ACC112 (cell line): ENCODE data around the gene CACNG3.

Experiments used
- H2AFZ ChIP-seq: fragments of 200-600 bp; sonication (generic); one replicate; pipeline ENCODE4 v1.6.0; 2017; ENCODE audit warnings: antibody characterized with exemption, low read length; ENCODE audit not compliant: unreplicated experiment
- H3K27ac ChIP-seq: fragments of 200-600 bp; sonication (generic); 2 replicates; pipeline ENCODE4 v1.5.1; 2014; ENCODE audit warnings: low read depth, mild to moderate bottlenecking, antibody characterized with exemption, low read length, moderate library complexity
- H3K27me3 ChIP-seq: fragments of 200-600 bp; sonication (generic); 2 replicates; pipeline ENCODE4 v1.6.1; 2014; ENCODE audit warnings: mild to moderate bottlenecking, antibody characterized with exemption, low read length, moderate library complexity, mixed read lengths; ENCODE audit not compliant: insufficient read depth
- H3K36me3 ChIP-seq: fragments of 200-600 bp; sonication (generic); 2 replicates; pipeline ENCODE4 v1.6.1; 2016; ENCODE audit warnings: mild to moderate bottlenecking, antibody characterized with exemption, low read length, moderate library complexity, mixed read lengths; ENCODE audit not compliant: insufficient read depth
- H3K4me1 ChIP-seq: fragments of 200-600 bp; sonication (generic); one replicate; pipeline ENCODE4 v1.6.1; 2016; ENCODE audit warnings: low read length, mixed read lengths; ENCODE audit not compliant: insufficient read depth, unreplicated experiment, control insufficient read depth
- H3K4me3 ChIP-seq: fragments of 200-600 bp; sonication (generic); 2 replicates; pipeline ENCODE4 v1.5.1; 2014; ENCODE audit warnings: mild to moderate bottlenecking, low read depth, low read length
- H3K79me2 ChIP-seq: fragments of 200-600 bp; sonication (generic); one replicate; pipeline ENCODE4 v1.6.0; 2016; ENCODE audit warnings: low read length; ENCODE audit not compliant: control insufficient read depth, unreplicated experiment, insufficient read depth

The CACNG3 gene

DNA sequence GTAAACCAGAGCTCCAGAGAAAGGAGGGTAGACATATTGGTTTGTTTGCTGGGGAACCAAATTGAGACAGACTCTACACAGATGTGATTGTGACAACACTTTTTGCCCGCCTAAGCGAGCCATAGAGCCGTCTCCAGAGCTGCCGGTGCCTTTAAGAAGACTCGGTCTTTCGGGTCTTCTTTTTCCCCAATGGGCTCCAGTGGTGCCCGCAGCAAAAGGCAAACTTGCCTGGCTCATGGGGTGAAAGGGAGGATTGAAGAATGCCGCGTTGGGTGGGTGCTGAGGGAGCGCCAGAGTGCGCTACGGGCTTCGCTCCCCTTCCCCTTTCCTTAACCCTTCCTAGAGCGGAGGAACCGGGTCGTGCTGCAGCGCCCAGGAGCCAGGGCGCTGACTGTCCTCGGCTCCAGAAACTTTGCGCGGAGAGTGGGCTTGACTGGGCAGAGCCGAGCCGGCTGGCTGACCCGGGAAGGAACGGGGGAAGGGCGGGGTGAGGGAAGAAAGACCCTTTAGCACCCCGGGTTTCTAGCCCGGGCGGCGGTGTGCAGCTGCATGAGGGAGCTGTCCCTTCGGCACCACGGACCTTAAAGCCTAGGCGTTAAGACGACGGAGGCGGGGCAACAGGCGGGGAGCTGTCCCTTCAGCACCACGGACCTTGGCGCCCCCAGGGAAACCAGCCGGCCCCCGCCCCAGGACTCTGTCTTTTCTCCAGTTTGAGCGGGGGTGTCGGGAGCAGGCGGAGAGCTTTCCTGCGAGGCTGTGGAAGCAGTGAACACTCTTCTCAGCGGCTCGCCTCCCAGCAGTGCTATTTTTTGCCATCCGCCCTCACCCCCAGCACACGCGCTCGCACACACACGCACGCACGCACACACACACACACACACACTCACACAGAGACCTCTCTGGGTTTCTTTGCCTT is at the start of gene CACNG3:
CACNG3 (plus strand) TSS at position 880 of the 916 bp plus-strand sequence. CDS start 420 bp downstream, outside the sequence.
- H3K4me1 ChIP-seq = no peaks in the 10 kb centered on the region
- no peaks in the 10 kb centered on the region for H3K36me3 ChIP-seq
- peaks cover 17% of the 10 kb centered on the region for H3K27me3 ChIP-seq
- H2AFZ ChIP-seq = no peak within 1 kb of the TSS
- no peak within 1 kb of the TSS for H3K4me3 ChIP-seq
- no peaks in the 10 kb centered on the region for H3K79me2 ChIP-seq
- H3K27ac ChIP-seq = no peak within 1 kb of the TSS

GRCh38 chr16:24206926-24207325 is 49.2 kb upstream of the CACNG3 start:
- Histone ChIP-seq H2AFZ (no peak overlapping the region), H3K36me3 (no peaks in the 10 kb centered on the region), H3K27me3 (no peaks in the 10 kb centered on the region), H3K4me3 (no peak overlapping the region), H3K79me2 (no peaks in the 10 kb centered on the region), H3K27ac (no peak overlapping the region), H3K4me1 (no peaks in the 10 kb centered on the region)

- H2AFZ ChIP-seq = no peak overlapping the region
- no peak overlapping the region for H3K27ac ChIP-seq
- no peaks in the 10 kb centered on the region for H3K79me2 ChIP-seq
- no peaks in the 10 kb centered on the region for H3K36me3 ChIP-seq
- no peaks in the 10 kb centered on the region for H3K4me1 ChIP-seq
- H3K4me3 ChIP-seq = no peak overlapping the region
- no peaks in the 10 kb centered on the region for H3K27me3 ChIP-seq
These were observed 47.4 kb upstream of the CACNG3 start for GRCh38 chr16:24208710-24209109.

DNA sequence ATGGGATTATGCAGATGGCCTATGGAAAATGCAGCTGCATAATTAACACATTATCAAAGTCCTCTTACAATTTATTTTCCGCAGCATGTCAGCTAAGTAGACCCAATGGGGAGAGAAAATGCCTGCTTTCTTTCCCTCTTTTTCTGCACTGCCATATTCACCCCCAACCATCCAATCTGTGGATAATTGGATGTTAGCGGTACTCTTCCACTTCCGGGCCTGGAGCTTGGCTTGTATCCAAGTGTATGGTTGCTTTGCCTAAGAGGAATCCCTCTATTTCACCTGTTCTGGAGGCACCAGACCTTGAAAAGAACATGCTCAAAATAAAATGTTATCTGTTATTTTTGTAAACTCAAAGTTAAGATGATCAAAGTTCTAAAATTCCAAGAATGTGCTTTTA is 41.1 kb upstream of the CACNG3 start:
- Histone ChIP-seq H3K4me1 (no peaks in the 10 kb centered on the region), H2AFZ (no peak overlapping the region), H3K36me3 (no peaks in the 10 kb centered on the region), H3K4me3 (no peak overlapping the region), H3K27me3 (no peaks in the 10 kb centered on the region), H3K79me2 (no peaks in the 10 kb centered on the region), H3K27ac (no peak overlapping the region)

DNA sequence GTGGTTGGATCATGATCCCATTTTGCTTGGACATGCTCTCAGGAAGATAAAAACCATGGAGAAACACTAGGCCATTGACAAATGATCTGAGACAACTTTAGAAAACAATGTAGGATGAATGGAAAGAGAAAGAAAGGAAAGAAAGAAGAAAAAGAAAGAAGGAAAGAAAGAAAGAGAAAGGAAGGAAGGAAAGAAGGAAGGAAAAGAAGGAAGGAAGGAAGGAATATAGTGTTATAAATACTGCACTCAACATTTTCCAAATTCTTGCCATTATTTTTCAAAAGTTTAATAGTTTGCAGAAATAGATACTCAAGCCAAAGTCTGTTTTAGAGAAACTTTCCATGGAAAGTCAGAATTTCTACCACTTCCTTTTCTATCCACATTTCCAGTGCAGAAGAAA is 39.2 kb upstream of the CACNG3 start:
- H3K27me3 ChIP-seq = no peaks in the 10 kb centered on the region
- H3K4me3 ChIP-seq = no peak overlapping the region
- no peak overlapping the region for H3K27ac ChIP-seq
- no peaks in the 10 kb centered on the region for H3K79me2 ChIP-seq
- H3K36me3 ChIP-seq = no peaks in the 10 kb centered on the region
- H2AFZ ChIP-seq = no peak overlapping the region
- H3K4me1 ChIP-seq = no peaks in the 10 kb centered on the region

DNA sequence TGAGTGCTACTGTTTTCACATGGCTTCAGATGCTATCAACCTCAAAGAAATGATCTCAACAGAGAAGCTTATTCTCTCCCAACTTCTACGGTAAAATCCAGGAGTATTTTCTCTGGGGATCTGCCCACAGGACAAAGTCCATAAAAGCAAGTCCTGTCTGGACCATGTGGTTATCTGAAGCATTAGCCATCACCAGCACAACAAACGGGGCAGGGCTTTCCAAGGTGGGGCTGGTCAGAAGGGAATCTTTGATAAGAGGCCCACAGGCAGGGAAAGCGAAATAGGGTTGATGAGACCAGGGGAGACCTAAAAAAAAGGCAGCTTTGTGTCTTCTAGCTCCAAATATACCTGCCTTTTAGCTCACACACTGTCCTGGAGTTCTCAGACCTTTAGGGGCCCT is 38.7 kb upstream of the CACNG3 start:
- Histone ChIP-seq H3K36me3 (no peaks in the 10 kb centered on the region), H3K27me3 (no peaks in the 10 kb centered on the region), H3K27ac (no peak overlapping the region), H3K4me3 (no peak overlapping the region), H3K4me1 (no peaks in the 10 kb centered on the region), H3K79me2 (no peaks in the 10 kb centered on the region), H2AFZ (no peak overlapping the region)

DNA sequence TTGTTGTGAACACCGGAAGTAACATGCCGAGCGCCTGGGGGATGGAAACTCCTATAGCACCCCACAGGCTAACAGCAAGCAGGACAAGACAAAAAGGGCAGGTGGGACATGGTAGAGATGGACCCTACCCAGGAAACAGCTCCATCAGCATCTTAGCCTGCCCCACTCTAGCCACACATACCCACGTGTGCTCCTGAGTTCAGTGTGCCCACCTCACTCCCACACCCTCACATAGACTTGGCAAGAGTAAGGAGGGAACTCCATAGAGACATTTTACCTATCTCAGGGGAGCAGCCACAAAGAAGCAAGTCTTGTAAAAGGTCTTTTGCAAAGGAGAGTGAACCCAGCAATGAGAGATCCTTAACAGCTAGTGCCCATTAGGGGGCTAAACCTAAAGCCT is 37.8 kb upstream of the CACNG3 start:
- Histone ChIP-seq H2AFZ (no peak overlapping the region), H3K4me1 (no peaks in the 10 kb centered on the region), H3K4me3 (no peak overlapping the region), H3K79me2 (no peaks in the 10 kb centered on the region), H3K27me3 (no peaks in the 10 kb centered on the region), H3K36me3 (no peaks in the 10 kb centered on the region), H3K27ac (no peak overlapping the region)

DNA sequence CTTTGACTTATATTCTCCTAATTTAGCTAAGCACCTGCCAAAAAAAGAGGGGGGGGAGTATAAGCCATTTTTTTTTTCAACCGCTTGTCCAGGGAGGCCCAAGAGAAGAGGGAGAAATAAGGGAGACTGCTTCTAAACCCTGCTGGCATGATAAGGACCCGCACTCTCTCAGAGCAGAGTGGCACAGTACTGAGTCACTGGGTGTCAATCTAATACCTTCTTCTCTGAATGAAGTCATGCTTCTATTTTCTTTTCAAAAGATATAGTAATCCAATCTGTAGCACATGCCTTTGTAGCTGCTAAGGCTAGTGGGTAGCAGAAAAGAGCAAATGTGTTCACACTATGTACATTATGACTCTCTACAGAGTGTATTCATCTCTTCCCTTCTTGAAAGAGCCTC is 34.9 kb upstream of the CACNG3 start:
- H3K79me2 ChIP-seq = no peaks in the 10 kb centered on the region
- H3K4me1 ChIP-seq = no peaks in the 10 kb centered on the region
- H3K36me3 ChIP-seq = no peaks in the 10 kb centered on the region
- no peak overlapping the region for H3K27ac ChIP-seq
- H2AFZ ChIP-seq = no peak overlapping the region
- H3K27me3 ChIP-seq = no peaks in the 10 kb centered on the region
- H3K4me3 ChIP-seq = no peak overlapping the region

DNA sequence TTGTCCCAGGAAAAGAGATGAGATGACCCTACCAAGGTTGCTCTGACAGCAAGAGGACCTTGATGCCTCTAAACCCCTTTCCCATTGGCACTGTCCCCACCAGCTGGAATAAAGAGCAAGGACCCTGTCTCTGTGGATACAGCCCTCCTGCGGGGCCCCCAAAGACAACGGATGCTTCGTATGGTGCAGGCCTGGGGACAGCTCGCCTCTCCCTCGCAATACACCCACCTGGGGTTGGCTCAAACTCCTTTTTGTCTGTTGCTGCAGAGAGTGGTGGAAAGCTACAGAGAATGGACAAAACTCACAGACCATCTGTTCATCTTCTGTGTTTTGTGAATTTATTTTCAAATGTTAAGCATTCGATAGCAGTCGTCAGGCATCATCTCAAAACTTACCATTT is 27.6 kb upstream of the CACNG3 start:
- Histone ChIP-seq H3K27me3 (no peaks in the 10 kb centered on the region), H2AFZ (no peak overlapping the region), H3K79me2 (no peaks in the 10 kb centered on the region), H3K4me3 (no peak overlapping the region), H3K4me1 (no peaks in the 10 kb centered on the region), H3K27ac (no peak overlapping the region), H3K36me3 (no peaks in the 10 kb centered on the region)

DNA sequence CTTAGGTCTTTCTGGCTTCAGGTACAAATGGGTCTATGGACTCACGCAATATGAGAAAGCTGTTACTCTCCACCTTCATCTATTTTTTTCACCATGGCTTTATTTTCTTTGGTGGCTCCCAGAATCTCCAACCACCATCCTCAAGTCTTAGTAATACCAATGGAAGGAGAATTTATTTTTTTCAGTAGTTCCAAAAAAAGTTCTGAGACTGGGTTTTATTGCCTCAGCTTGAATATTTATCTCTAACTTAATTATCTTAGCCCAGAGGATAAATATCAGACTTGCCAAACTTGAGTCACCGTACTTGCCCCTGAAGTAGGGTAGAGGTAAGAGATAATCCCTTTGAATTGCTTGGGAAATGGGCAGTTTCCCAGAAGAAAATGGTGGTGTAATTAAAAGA is 23.2 kb upstream of the CACNG3 start:
- no peak overlapping the region for H3K4me3 ChIP-seq
- no peak overlapping the region for H2AFZ ChIP-seq
- no peaks in the 10 kb centered on the region for H3K27me3 ChIP-seq

DNA sequence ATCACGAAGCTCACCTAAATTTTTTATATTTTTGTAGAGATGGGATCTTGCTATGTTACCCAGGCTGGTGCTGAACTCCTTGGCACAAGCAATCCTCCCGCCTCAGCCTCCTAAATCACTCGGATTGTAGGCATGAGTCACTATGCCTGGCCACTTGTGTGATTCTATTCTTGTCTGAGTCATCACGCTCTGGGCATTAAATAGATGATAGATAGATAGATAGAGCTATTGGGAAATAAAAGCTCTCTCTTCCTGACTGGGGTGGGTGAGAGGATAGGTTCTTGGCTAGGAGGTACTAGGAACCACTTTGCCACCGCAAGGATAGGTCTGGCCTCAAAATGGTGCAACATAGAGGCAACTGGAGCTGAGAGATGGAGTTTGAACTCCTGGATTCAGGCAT is 21.4 kb upstream of the CACNG3 start:
- Histone ChIP-seq H3K79me2 (no peaks in the 10 kb centered on the region), H3K27ac (no peak overlapping the region), H3K27me3 (no peaks in the 10 kb centered on the region), H3K36me3 (no peaks in the 10 kb centered on the region), H3K4me3 (no peak overlapping the region), H2AFZ (no peak overlapping the region), H3K4me1 (no peaks in the 10 kb centered on the region)

More for the DNA sequence above, 23.2 kb upstream of the CACNG3 start:
- H3K27ac ChIP-seq = no peak overlapping the region
- no peaks in the 10 kb centered on the region for H3K4me1 ChIP-seq
- H3K79me2 ChIP-seq = no peaks in the 10 kb centered on the region
- H3K36me3 ChIP-seq = no peaks in the 10 kb centered on the region
